ENCODE measurements around the gene LRRC74A. TPM values are rescaled to one million over a fixed set of nuclear protein-coding genes. Genes with fewer than 3 reads are reported as not detected.

The LRRC74A gene
- total RNA-seq, 2 donors from 2014 or later: not detected

DNA sequence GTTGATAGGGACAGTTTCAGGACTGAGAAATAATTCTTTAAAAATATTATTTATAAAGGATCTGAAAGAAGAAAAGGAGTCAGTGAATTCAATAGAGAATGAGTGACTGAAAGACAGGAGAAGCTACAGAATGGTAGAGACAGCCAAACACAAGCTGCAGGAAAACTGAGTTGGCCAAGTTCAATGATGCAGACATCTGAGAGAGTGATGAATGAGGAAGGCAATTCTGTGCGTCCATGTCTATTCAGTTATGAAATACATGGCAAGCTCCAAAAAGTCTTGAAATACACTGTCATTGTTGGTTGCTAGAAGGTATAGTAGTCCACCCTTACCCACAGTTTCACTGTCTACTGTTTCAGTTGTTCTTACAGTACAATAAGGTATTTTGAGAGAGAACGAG lies 6.8 kb downstream of the LRRC74A start:
- TF ChIP-seq, protein P1, sequence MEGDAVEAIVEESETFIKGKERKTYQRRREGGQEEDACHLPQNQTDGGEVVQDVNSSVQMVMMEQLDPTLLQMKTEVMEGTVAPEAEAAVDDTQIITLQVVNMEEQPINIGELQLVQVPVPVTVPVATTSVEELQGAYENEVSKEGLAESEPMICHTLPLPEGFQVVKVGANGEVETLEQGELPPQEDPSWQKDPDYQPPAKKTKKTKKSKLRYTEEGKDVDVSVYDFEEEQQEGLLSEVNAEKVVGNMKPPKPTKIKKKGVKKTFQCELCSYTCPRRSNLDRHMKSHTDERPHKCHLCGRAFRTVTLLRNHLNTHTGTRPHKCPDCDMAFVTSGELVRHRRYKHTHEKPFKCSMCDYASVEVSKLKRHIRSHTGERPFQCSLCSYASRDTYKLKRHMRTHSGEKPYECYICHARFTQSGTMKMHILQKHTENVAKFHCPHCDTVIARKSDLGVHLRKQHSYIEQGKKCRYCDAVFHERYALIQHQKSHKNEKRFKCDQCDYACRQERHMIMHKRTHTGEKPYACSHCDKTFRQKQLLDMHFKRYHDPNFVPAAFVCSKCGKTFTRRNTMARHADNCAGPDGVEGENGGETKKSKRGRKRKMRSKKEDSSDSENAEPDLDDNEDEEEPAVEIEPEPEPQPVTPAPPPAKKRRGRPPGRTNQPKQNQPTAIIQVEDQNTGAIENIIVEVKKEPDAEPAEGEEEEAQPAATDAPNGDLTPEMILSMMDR (IDR thresholded peaks at IDR 0.05): no peak
- Histone ChIP-seq H3K4me3 (no peak overlapping the region), H3K36me3 (no peaks in the 10 kb centered on the region), H3K27ac (no peak overlapping the region), H3K9me3 (no peaks in the 10 kb centered on the region), H3K4me1 (ENCODE audit: control insufficient read depth in 1 of 2, low read depth in 2 of 2) (peaks cover 0 to 7% of the 10 kb centered on the region in 2 donors), H3K27me3 (replicated peaks; ENCODE audit: insufficient read depth) (no peaks in the 10 kb centered on the region)
- DNase-seq (ENCODE audit: low spot score) (no peak), ATAC-seq (ENCODE audit: insufficient number of reproducible peaks, low FRiP score, low read depth) (no peak)

DNA sequence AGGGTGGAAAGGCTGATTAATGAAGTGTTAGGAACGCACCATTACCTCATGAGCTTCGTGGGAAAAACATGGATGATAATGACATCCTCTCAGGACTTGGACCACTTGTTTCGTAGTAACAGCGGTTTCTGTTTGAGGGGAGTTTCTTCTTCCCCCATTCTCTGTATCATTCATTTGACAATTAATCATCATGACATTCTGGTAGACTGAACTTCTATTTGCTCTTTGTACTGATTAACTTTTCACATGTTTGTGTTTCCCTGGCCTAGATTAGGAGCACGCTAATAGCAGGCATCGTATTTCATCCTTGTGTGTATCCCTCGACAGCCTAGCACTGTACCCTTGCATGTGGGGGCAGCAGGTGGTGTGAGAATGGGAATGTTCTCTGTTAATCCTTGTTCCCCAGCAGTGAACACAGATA lies 8.0 kb downstream of the LRRC74A start:
- H3K27ac ChIP-seq: no peak overlapping the region
- no peaks in the 10 kb centered on the region for H3K27me3 ChIP-seq (replicated peaks; ENCODE audit: insufficient read depth)
- ATAC-seq (ENCODE audit: insufficient number of reproducible peaks, low FRiP score, low read depth) (no peak), DNase-seq (ENCODE audit: low spot score) (no peak)
- TF ChIP-seq, protein P1 (IDR thresholded peaks at IDR 0.05): no peak
- no peaks in the 10 kb centered on the region for H3K36me3 ChIP-seq
- no peaks in the 10 kb centered on the region for H3K4me1 ChIP-seq (ENCODE audit: control insufficient read depth in 1 of 2, low read depth in 2 of 2)
- H3K4me3 ChIP-seq: no peak overlapping the region
- H3K9me3 ChIP-seq: no peaks in the 10 kb centered on the region

DNA sequence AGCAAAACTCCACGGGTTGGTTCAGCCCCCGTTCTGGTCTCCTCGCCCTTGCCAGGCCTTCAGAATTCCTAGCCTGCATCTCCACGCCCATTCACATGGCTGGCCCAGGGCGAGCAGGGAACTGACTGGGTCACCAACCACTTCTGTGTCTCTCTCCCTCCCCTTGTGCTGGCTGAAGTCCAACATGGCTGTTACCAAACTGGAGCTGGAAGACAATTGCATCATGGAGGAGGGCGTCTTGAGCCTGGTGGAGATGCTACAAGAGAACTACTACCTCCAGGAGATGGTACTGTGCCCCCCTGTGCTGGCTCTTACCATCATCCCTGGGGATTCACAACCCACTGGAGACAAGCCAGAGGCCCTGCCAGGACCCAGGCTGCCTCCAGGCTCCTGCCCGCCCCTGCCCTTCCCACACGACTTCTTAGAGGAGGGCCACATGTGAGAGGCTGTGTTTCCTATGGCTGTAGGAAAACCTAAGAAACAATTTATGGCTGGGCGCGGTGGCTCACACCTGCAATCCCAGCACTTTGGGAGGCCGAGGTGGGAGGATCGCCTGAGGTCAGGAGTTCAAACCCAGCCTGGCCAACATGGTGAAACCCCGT lies 9.9 kb downstream of the LRRC74A start:
- Histone ChIP-seq H3K27ac (no peak overlapping the region), H3K4me3 (no peak overlapping the region), H3K27me3 (replicated peaks; ENCODE audit: insufficient read depth) (no peaks in the 10 kb centered on the region), H3K36me3 (no peaks in the 10 kb centered on the region), H3K9me3 (no peaks in the 10 kb centered on the region), H3K4me1 (ENCODE audit: control insufficient read depth in 1 of 2, low read depth in 2 of 2) (no peaks in the 10 kb centered on the region)
- TF ChIP-seq, protein P1 (IDR thresholded peaks at IDR 0.05): no peak
- ATAC-seq (ENCODE audit: insufficient number of reproducible peaks, low FRiP score, low read depth) (no peak), DNase-seq (ENCODE audit: low spot score) (no peak)

DNA sequence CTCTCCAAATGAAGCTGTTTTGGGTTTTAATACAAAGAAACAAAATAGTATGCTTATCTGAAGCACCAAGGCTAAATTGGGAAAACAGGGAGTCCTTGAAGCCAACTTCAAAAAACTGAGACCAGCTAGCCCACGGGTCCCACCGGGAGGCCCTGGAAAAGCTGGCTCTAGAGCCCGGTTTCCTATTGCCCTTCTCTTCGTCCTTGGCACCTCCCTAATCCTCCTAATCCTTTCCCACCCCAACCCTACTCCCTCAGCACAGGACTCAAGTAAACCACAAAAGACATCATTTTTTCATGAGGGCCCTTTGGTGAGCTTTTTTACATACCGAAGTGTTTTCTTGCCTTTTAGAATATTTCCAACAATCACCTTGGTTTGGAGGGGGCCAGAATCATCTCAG lies 11.3 kb downstream of the LRRC74A start:
- Histone ChIP-seq H3K27ac (no peak overlapping the region), H3K9me3 (no peaks in the 10 kb centered on the region), H3K36me3 (no peaks in the 10 kb centered on the region), H3K27me3 (replicated peaks; ENCODE audit: insufficient read depth) (no peaks in the 10 kb centered on the region), H3K4me3 (no peak overlapping the region), H3K4me1 (ENCODE audit: control insufficient read depth in 1 of 2, low read depth in 2 of 2) (no peaks in the 10 kb centered on the region)
- DNase-seq (ENCODE audit: low spot score) (no peak), ATAC-seq (ENCODE audit: insufficient number of reproducible peaks, low FRiP score, low read depth) (no peak)
- TF ChIP-seq, protein P1 (IDR thresholded peaks at IDR 0.05): no peak

DNA sequence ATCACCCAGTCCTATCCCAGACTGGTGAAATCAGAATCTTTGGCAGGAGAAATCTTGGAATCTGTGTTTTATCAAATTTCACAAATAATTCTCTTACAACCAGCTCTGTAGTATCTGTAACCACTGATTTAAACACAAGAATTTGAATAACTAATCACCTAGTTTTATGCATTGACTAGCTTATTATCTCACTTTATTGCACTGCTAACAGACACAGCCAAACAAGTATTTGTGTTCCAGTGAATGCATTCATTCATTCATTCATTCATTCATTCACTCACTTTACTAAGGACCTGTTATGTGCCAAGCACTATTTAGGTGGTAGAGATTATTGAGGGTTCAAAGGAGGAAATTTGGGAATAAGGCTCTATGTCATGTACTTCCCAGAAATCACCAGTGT lies 16.2 kb downstream of the LRRC74A start:
- Histone ChIP-seq H3K27ac (no peak overlapping the region), H3K36me3 (no peaks in the 10 kb centered on the region), H3K4me3 (no peak overlapping the region), H3K9me3 (no peaks in the 10 kb centered on the region), H3K4me1 (ENCODE audit: control insufficient read depth in 1 of 2, low read depth in 2 of 2) (peaks cover 0 to 5% of the 10 kb centered on the region in 2 donors), H3K27me3 (replicated peaks; ENCODE audit: insufficient read depth) (no peaks in the 10 kb centered on the region)
- TF ChIP-seq, protein P1 (IDR thresholded peaks at IDR 0.05): no peak
- ATAC-seq (ENCODE audit: insufficient number of reproducible peaks, low FRiP score, low read depth) (no peak), DNase-seq (ENCODE audit: low spot score) (no peak)

All from thoracic aorta (tissue), 2 donors.